ENCODE measurements around the gene ABLIM1.

ABLIM1 gene

DNA sequence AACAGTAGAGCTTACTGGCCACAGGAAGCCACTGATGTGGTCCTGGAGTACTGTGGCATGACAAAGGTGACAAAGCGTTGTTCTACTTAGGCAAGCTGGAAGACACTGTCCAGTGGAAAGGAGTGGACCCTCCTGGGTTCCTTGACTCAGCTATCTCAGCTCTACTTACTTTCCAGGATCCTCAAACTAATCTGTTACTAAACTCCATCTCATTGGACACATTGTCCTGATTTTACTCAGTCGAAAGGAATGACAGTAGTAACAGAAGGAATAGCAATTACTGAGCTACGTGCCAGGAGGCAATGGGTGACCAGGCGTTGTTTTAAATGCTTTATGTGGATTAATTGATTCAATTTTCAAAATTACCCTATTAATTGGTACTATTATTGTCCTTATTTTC lies 41.6 kb downstream of the ABLIM1 start:
- no peak for DNase-seq

- DNase-seq: no peak
Observed at GRCh38 chr10:114616103-114616502, 42.0 kb downstream of the ABLIM1 start.

GRCh38 chr10:114615600-114616007 lies 42.5 kb downstream of the ABLIM1 start:
- no peak for DNase-seq

- no peak for DNase-seq
Observed at GRCh38 chr10:114613237-114613979, 44.7 kb downstream of the ABLIM1 start.

DNA sequence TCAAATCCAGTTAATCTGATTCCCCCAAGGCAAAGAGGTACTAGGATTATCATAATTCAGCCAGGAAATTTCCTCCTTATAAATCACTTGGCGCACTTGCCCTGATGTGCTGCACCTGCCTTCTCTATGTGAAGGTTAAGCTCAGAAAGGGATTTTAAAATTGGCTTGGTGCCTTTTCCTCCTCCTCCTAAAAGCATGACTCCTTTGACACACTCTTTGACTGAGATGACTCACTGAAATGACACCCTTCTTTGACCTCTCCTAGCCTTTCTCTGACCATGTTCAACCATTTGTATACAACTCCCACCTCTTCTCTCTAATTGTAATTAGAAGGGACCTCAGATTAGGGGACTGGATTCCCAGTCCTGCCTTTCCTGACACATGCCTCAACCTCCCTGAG lies 46.5 kb downstream of the ABLIM1 start:
- no peak for DNase-seq

DNA sequence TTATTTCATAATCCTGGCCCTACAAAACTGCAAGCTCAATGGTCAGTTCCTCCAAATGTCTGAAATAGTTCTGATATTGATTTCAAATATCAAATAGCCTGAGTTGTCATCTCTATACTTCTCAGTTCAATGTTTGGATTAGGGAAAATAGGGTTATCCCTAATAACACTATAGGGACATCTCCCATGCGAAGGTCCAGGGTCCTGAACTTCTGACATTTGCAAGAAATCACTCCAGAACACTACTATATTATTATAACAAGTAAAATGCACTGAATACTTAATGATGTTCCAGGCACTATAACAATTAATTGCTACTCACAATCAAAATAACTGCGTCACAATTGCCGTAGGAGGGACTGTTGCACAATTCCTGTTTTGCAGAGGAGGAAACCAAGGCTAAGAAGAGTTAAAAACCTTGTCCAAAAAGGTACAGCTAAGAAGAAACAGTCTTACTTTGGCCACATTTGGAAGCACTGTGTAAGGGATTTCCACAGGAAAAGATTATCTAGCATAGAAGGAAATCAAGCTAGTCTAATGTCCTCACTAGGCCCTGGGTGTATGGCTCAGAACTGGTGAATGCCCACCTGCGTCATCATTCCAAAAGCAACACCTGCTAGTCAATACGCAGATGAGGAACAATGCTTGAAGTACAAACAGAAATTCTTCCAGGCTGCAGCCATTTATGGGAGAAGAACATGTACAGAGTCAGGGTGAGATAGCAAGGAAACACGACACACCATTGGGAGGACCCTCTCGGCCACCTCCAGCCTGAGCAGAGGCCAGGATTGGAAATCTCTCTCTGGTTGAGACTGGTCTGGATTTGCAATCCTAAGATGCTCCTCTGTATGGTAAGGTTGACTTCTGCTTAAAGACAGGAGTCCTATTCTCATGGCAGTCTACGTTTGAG lies 48.3 kb downstream of the ABLIM1 start:
- no peak for DNase-seq

GRCh38 chr10:114607358-114607998 lies 50.6 kb downstream of the ABLIM1 start:
- no peak for DNase-seq

GRCh38 chr10:114605155-114605797 lies 52.8 kb downstream of the ABLIM1 start:
- no peak for DNase-seq

DNA sequence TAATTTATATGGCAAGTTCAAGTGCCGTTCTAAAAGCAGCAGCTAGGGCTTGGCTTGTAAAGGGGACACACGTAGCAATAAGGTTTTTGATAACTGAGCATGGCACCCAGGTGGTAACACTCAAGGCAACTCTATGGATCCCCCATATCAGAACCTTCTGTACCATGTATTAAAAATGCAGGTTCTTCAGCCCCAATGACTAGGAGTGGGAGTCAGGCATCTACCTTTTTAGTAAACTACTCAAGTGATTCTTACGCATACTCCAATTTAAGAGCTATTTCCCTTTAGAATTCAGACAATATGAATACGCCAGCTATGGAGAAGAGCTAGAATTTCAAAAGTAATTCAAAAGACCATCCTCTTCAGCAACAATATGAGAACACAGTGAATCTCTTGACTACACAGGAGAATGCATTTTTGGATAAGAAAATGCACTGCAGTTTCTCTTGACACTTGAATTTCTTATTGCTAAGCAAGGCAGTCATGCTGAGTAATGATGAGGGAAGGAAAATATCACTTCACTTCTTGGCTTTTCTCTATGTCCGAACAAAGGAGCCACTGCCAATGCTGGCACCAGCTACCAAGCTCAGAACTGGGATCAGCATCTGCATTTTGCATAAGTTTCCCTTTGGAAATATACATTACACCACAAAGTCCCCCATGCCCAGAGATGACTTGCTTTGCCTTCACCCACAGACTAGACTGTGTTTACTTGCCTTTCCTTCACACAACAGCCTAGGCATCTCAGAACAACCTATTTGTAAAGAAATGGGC lies 53.5 kb downstream of the ABLIM1 start:
- DNase-seq: no peak

GRCh38 chr10:114603948-114604347 lies 54.1 kb downstream of the ABLIM1 start:
- DNase-seq: no peak

GRCh38 chr10:114603303-114603702 lies 54.8 kb downstream of the ABLIM1 start:
- no peak for DNase-seq

GRCh38 chr10:114600057-114600456 lies 58.0 kb downstream of the ABLIM1 start:
- DNase-seq: no peak

DNA sequence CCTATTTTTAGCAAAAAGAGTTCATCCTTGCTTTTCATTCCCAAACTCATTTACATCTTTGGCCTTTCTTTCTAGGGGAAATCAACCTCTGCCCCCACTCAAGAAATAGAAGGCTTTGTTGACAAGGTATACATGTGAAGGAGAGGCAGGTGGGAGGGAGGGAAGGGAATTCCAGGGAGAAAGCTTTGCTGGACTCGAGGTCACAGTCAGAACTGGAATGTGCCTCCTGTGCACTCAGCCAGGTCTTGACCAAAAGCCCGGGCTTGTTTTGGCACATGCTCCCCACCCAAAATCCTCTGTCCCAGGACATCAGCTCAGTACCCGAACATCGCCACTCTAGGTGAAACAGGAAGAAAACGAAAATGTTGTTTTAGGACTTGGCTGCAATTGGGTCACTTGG lies 61.3 kb downstream of the ABLIM1 start:
- no peak for DNase-seq

DNA sequence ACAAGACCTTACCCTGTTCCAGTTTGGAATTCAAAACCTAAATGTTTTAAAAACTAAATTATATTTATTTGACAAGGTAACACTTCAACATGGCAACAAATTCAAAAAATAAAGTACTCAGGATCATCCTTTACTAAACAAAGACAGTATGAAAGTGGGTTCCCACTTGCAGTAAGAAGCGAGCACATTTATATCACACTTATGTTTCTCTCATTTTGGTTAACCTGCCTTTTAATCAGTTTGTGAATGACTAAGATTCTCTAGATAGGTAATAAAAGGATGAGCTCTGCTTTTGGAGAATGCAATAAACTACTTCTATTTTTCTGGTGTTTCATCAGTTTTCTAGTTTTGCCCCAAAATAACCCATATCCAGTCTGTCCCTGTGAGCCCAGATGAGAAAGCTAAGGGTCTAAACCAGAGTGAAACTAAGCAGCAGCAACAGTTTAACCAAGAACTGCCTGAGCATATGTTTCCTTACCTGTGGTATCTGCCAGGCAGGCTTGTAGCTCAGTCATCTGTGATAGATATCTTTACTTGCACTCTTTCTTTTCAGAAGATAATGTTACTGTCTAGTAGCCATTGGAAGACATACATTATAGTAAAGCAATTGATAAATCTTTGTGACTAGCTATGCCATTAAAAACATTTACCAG lies 64.1 kb downstream of the ABLIM1 start:
- DNase-seq: no peak

GRCh38 chr10:114593240-114593792 lies 64.8 kb downstream of the ABLIM1 start:
- DNase-seq: no peak

DNA sequence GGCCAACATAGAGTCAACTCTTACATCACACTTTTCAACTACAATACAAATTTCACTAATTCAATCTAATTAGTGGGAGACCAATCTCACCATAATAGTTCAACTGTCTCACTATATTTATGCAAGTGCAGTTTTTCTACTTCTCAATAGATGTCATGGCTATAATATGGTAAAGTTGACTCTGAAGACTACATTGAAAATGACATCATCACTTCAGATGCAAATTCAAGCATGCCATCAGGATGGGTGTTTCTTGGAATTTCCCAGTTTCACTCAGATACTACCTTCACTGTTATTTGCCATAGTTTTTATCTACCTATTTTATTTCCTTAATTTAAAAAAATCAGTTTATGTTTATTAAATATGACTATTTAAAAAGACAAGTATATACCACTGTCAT lies 67.1 kb downstream of the ABLIM1 start:
- DNase-seq: no peak

GRCh38 chr10:114584419-114584818 lies 73.7 kb downstream of the ABLIM1 start:
- DNase-seq: no peak

DNA sequence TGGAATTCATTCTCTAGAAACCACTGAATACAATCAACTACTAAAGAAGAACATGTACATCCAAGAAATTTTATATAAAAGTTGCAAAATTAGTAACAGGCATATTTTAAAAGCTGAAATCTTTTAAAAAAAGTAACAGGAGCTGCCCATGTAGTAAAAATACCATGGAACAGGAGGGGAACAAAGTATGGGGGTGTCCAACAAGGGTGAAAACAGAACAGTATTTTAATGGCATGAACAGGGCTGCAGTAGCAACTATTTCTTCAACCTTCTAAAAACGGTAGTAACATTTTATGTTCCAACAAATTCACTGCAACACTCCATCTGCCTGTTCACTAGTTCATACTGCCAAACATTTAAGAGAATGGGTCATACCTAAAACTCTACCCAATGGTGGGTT lies 77.0 kb downstream of the ABLIM1 start:
- no peak for DNase-seq

- DNase-seq: no peak
Observed at GRCh38 chr10:114577133-114577532, 80.9 kb downstream of the ABLIM1 start.

GRCh38 chr10:114576716-114577115 lies 81.4 kb downstream of the ABLIM1 start:
- no peak for DNase-seq

DNA sequence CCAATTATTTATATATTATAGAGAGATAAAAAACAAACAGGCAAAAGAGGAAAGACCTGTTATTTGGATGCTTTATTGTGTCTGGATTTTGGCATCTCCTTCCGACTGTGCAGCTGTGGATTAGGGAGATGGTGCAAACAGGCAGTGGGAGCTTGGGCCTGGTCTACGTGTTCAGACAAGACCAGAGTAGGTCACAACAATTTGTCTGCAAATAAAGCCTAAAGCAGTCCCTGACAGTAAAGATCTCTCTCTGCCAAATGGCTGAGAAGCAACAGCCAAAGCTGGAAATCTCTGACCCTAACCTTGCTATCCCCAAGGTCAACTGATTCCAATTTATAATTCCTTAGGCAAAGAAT lies 82.0 kb downstream of the ABLIM1 start:
- DNase-seq: no peak

Data from activated naive CD4-positive, alpha-beta T cell (primary cell).